GF-D8 (cell line): ENCODE data around the gene PRKCI.
"Not testable (repeated sequence)": the region's sequence is repeated elsewhere in the genome, so short reads cannot be mapped to it uniquely, and the experiment has no call there.

ENCODE experiments used
- DNase-seq: peaks from one replicate; lab custom pipeline; 2025; lab: John Stamatoyannopoulos, UW

Gene PRKCI

GRCh38 chr3:170342273-170342672, 120.0 kb downstream of the PRKCI start:
- DNase-seq = not testable (repeated sequence)

- DNase-seq = not testable (repeated sequence)
These were observed 121.6 kb downstream of the PRKCI start for GRCh38 chr3:170343859-170344258.

DNA sequence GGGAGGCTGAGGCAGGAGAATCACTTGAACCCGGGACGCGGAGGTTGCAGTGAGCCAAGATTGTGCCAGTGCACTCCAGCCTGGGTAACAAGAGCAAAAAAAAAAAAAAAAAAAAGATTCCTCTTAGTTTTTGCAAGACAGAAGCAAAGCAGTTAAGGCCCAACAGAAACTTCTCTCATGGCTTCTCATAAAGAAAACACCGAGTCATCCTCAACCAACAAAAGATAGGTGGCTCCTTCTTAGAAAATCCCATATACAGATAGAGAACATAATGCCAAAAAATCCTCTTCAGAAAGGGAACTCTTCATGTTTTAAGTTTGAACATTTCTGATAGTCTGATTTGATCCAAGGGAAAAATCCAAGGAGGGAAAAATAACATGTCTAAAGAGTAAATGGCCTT, 122.7 kb downstream of the PRKCI start:
- DNase-seq = no peak

GRCh38 chr3:170346481-170347392, 124.5 kb downstream of the PRKCI start:
- no peak for DNase-seq

DNA sequence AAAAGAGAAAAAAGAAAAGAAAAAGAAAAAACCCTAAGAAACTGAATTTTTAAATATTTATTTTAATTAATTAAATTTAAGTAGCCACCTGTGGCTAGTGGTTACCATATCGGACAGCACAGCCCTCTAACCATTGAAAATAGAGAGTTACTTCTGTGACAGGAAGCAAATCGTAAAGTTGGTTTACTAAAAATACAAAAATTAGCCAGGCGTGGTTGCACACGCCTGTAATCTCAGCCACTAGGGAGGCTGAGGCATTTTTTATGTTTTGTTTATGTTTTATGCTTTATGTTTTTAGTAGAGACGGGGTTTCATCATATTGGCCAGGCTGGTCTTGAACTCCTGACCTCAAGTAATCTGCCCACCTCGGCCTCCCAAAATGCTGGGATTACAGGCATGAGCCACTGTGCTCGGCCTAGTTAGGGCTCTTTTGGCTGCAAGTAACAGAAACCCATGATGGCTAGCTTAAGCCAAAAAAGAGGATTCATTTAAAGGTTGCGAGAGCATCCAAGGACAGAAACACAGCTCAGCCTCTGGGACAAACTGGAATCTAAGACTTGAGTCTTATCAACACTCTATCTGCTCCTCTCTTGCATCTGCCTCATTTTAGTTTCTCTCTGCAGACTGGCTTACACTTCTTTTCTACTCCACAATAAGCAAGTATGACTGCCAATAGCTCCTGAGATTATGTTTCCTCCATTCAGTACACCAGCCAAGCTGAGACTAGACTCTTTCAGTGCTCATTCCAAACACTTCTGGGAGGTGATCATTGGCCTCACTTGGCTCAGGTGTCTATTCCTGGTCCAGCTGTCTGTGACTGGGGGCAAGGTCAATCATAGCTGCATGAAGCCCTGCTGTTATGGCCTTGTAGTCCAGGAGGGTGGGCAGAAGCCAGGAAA, 128.5 kb downstream of the PRKCI start:
- no peak for DNase-seq

GRCh38 chr3:170352936-170353335, 130.7 kb downstream of the PRKCI start:
- DNase-seq = peak; percentile 37

GRCh38 chr3:170353485-170353884, 131.3 kb downstream of the PRKCI start:
- no peak for DNase-seq

GRCh38 chr3:170354760-170355159, 132.5 kb downstream of the PRKCI start:
- no peak for DNase-seq
